Tibial nerve (tissue), 4 donors: Measurements from ENCODE around the gene ZAR1L. TPM values are rescaled to one million over a fixed set of nuclear protein-coding genes. Genes with fewer than 3 reads are reported as not detected.

ENCODE experiments used
- DNase-seq, 2 donors: peaks; one replicate each; pipeline ENCODE4 v3.0.0-alpha.2; 2019; ENCODE audit warnings: low spot score in 2 of 2
- H3K27ac ChIP-seq, 4 donors: fragments of 200-600 bp; sonication (generic) in 3 of 4; one replicate each; pipeline ENCODE4 v1.5.1; 2017 to 2019; ENCODE audit warnings: mild to moderate bottlenecking in 1 of 4
- H3K27me3 ChIP-seq, 2 donors: fragments of 200-600 bp; sonication (generic) in 1 of 2; one replicate each; pipeline versions ENCODE4 v1.5.1 to v1.6.0; 2017 to 2019
- H3K36me3 ChIP-seq, 3 donors: fragments of 200-600 bp; sonication (generic); one replicate each; pipeline ENCODE4 v1.5.1; 2018 to 2019
- H3K4me1 ChIP-seq, 4 donors: fragments of 200-600 bp; sonication (generic) in 3 of 4; one replicate each; pipeline ENCODE4 v1.5.1; 2017 to 2019
- H3K4me3 ChIP-seq, 4 donors: fragments of 200-600 bp; sonication (generic) in 3 of 4; one replicate each; pipeline ENCODE4 v1.5.1; 2017 to 2019; ENCODE audit warnings: mild to moderate bottlenecking in 1 of 4, moderate library complexity in 1 of 4
- H3K9me3 ChIP-seq, 4 donors: fragments of 200-600 bp; sonication (generic) in 3 of 4; one replicate each; pipeline ENCODE4 v1.5.1; 2017 to 2019
- CTCF ChIP-seq, 5 experiments: fragments of 200-600 bp in 3 of 5; fragments of 450-650 bp in 2 of 5; sonication (generic) in 3 of 5; IDR thresholded peaks; one replicate each; pipeline ENCODE4 v1.5.1; 2016 to 2019; ENCODE audit warnings: antibody characterized with exemption in 5 of 5, mild to moderate bottlenecking in 3 of 5, moderate library complexity in 2 of 5
- EP300 ChIP-seq, 2 donors: sonication (generic); formaldehyde crosslinking; IDR thresholded peaks; one replicate each; pipeline ENCODE4 v1.6.1; 2017; ENCODE audit warnings: antibody characterized with exemption in 2 of 2, mild to moderate bottlenecking in 1 of 2
- POLR2A ChIP-seq, 2 donors: fragments of 450-650 bp; IDR thresholded peaks; one replicate each; pipeline ENCODE4 v1.6.1; 2017; ENCODE audit warnings: antibody characterized with exemption in 2 of 2, mild to moderate bottlenecking in 2 of 2, moderate library complexity in 2 of 2
- WGBS, 2 donors: methylation state at CpG; one replicate each; pipeline ENCODE4 v1.1.5; 2018; 5-methylcytosine and 5-hydroxymethylcytosine counted together
- total RNA-seq, 4 donors: library from RNA; depleted of rRNA; stranded (reverse); fragments of >200 nt; gene quantifications; one replicate each; pipeline ENCODE4 v1.1.0, GENCODE V29; 2016

ZAR1L gene
- total RNA-seq, 4 donors from 2014 or later: 0.42 TPM; not detected in 3

- TF ChIP-seq EP300 (IDR thresholded peaks at IDR 0.05) (no peak), POLR2A (IDR thresholded peaks at IDR 0.05) (no peak), CTCF (IDR thresholded peaks at IDR 0.05) (no peak)
- DNase-seq: no peak
- Histone ChIP-seq H3K4me3 (no peak overlapping the region), H3K27me3 (no peaks in the 10 kb centered on the region), H3K36me3 (peaks cover 0 to 57% (median 3%) of the 10 kb centered on the region in 3 donors), H3K4me1 (no peaks in the 10 kb centered on the region), H3K27ac (no peak overlapping the region), H3K9me3 (no peaks in the 10 kb centered on the region)
- 50 to 60% methylated on average over 1 of the region's 1 CpG for WGBS, 2 donors
Measured at GRCh38 chr13:32277839-32278238, 37.3 kb downstream of the ZAR1L start.

GRCh38 chr13:32272021-32272683, 43.0 kb downstream of the ZAR1L start:
- Histone ChIP-seq H3K27ac (no peak overlapping the region), H3K36me3 (peaks cover 0 to 59% (median 0%) of the 10 kb centered on the region in 3 donors), H3K4me1 (no peaks in the 10 kb centered on the region)

GRCh38 chr13:32267836-32268439, 47.2 kb downstream of the ZAR1L start:
- no peaks in the 10 kb centered on the region for H3K27me3 ChIP-seq
- DNase-seq: no peak
- H3K4me3 ChIP-seq: no peak overlapping the region
- H3K9me3 ChIP-seq: no peaks in the 10 kb centered on the region
- H3K27ac ChIP-seq: no peak overlapping the region
- 84% methylated on average over 7 of the region's 7 CpGs for WGBS, 2 donors
- H3K36me3 ChIP-seq: peaks cover 0 to 53% (median 0%) of the 10 kb centered on the region in 3 donors
- H3K4me1 ChIP-seq: peaks cover 0 to 20% (median 5%) of the 10 kb centered on the region in 4 donors
- TF ChIP-seq CTCF (IDR thresholded peaks at IDR 0.05) (peak in 4 of 5 experiments; percentile 14 to 48 (median 28)), POLR2A (IDR thresholded peaks at IDR 0.05) (no peak), EP300 (IDR thresholded peaks at IDR 0.05) (no peak)

More at GRCh38 chr13:32272021-32272683, 43.0 kb downstream of the ZAR1L start:
- no peak overlapping the region for H3K4me3 ChIP-seq
- TF ChIP-seq EP300 (IDR thresholded peaks at IDR 0.05) (no peak), CTCF (IDR thresholded peaks at IDR 0.05) (no peak)
- no peaks in the 10 kb centered on the region for H3K9me3 ChIP-seq
- no peaks in the 10 kb centered on the region for H3K27me3 ChIP-seq
- no peak for DNase-seq
- 79 to 81% methylated on average over 4 of the region's 4 CpGs for WGBS, 2 donors

GRCh38 chr13:32266130-32266529, 49.0 kb downstream of the ZAR1L start:
- peaks cover 0 to 46% (median 0%) of the 10 kb centered on the region in 3 donors for H3K36me3 ChIP-seq
- H3K9me3 ChIP-seq: no peaks in the 10 kb centered on the region
- H3K27me3 ChIP-seq: no peaks in the 10 kb centered on the region
- peak overlapping the region in 2 of 4 donors; percentile 53 to 78 for H3K27ac ChIP-seq
- 61 to 70% methylated on average over 1 of the region's 1 CpG for WGBS, 2 donors
- no peak for DNase-seq
- no peak overlapping the region for H3K4me3 ChIP-seq
- H3K4me1 ChIP-seq: peaks cover 0 to 38% (median 9%) of the 10 kb centered on the region in 4 donors
- no peak for TF ChIP-seq POLR2A (IDR thresholded peaks at IDR 0.05)
- TF ChIP-seq CTCF (IDR thresholded peaks at IDR 0.05): no peak
- no peak for TF ChIP-seq EP300 (IDR thresholded peaks at IDR 0.05)

GRCh38 chr13:32265726-32266125, 49.4 kb downstream of the ZAR1L start:
- TF ChIP-seq POLR2A (IDR thresholded peaks at IDR 0.05): no peak
- TF ChIP-seq EP300 (IDR thresholded peaks at IDR 0.05): no peak
- TF ChIP-seq CTCF (IDR thresholded peaks at IDR 0.05): no peak
- H3K4me3 ChIP-seq: no peak overlapping the region
- peaks cover 0 to 42% (median 11%) of the 10 kb centered on the region in 4 donors for H3K4me1 ChIP-seq
- H3K27ac ChIP-seq: peak overlapping the region in 2 of 4 donors; percentile 53 to 78
- no peaks in the 10 kb centered on the region for H3K27me3 ChIP-seq
- H3K9me3 ChIP-seq: no peaks in the 10 kb centered on the region
- DNase-seq: no peak
- peaks cover 0 to 42% (median 0%) of the 10 kb centered on the region in 3 donors for H3K36me3 ChIP-seq
- whole genome bisulfite sequencing, 2 donors: 31 to 37% methylated on average over 2 of the region's 2 CpGs
